ENCODE measurements around the gene ARHGAP44.

DNA sequence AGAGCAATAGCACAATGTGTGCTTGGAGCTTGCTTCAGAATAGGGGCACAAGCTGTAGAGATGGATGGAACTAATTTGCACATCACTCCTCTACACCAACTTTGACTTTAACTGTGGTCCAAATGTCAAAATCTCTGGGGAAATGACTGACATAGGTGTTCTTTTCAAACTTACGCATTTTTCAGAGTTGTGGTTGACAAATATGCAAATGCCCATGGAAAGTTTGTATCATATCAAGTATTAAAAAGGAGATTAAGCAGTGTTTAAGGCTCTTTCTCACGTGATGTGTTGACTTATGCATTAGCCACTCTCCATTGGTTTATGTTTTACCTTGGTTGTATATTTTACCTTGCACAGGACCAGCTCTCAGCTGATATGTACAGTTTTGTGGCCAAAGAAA lies 151.4 kb downstream of the ARHGAP44 start:
- TF ChIP-seq THYN1 (CRISPR knock-in tag; IDR thresholded peaks at IDR 0.05; ENCODE audit: borderline replicate concordance, low read depth) (no peak), PHF8 (CRISPR knock-in tag; IDR thresholded peaks at IDR 0.05) (no peak), ZNF792 (CRISPR knock-in tag; IDR thresholded peaks at IDR 0.05) (no peak), ZNF207 (IDR thresholded peaks at IDR 0.05; ENCODE audit: borderline replicate concordance) (no peak), CTCF (CRISPR knock-in tag; IDR thresholded peaks at IDR 0.05) (no peak)
- TF ChIP-seq, protein P1, sequence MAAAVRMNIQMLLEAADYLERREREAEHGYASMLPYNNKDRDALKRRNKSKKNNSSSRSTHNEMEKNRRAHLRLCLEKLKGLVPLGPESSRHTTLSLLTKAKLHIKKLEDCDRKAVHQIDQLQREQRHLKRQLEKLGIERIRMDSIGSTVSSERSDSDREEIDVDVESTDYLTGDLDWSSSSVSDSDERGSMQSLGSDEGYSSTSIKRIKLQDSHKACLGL (CRISPR knock-in tag; IDR thresholded peaks at IDR 0.05) = no peak
- TF ChIP-seq, protein P2, sequence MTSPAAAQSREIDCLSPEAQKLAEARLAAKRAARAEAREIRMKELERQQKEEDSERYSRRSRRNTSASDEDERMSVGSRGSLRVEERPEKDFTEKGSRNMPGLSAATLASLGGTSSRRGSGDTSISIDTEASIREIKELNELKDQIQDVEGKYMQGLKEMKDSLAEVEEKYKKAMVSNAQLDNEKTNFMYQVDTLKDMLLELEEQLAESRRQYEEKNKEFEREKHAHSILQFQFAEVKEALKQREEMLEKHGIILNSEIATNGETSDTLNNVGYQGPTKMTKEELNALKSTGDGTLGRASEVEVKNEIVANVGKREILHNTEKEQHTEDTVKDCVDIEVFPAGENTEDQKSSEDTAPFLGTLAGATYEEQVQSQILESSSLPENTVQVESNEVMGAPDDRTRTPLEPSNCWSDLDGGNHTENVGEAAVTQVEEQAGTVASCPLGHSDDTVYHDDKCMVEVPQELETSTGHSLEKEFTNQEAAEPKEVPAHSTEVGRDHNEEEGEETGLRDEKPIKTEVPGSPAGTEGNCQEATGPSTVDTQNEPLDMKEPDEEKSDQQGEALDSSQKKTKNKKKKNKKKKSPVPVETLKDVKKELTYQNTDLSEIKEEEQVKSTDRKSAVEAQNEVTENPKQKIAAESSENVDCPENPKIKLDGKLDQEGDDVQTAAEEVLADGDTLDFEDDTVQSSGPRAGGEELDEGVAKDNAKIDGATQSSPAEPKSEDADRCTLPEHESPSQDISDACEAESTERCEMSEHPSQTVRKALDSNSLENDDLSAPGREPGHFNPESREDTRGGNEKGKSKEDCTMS (CRISPR knock-in tag; conservative IDR thresholded peaks at IDR 0.05) = no peak
- TF ChIP-seq, protein P3, sequence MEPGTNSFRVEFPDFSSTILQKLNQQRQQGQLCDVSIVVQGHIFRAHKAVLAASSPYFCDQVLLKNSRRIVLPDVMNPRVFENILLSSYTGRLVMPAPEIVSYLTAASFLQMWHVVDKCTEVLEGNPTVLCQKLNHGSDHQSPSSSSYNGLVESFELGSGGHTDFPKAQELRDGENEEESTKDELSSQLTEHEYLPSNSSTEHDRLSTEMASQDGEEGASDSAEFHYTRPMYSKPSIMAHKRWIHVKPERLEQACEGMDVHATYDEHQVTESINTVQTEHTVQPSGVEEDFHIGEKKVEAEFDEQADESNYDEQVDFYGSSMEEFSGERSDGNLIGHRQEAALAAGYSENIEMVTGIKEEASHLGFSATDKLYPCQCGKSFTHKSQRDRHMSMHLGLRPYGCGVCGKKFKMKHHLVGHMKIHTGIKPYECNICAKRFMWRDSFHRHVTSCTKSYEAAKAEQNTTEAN (CRISPR knock-in tag; conservative IDR thresholded peaks at IDR 0.05) = no peak

All from HepG2 (cell line).